NCI-H1694 treated with DMSO at 0.1 percent for 48 hours (cell line): ENCODE measurements around the gene SLC19A2.
A peak's percentile ranks its signal among the peaks of the same experiment; 100 is the strongest.
"Not testable (repeated sequence)": the region's sequence is repeated elsewhere in the genome, so short reads cannot be mapped to it uniquely, and the experiment has no call there.

Source experiments
- DNase-seq: peaks from one replicate; lab custom pipeline; 2025; lab: John Stamatoyannopoulos, UW

Gene SLC19A2, protein sequence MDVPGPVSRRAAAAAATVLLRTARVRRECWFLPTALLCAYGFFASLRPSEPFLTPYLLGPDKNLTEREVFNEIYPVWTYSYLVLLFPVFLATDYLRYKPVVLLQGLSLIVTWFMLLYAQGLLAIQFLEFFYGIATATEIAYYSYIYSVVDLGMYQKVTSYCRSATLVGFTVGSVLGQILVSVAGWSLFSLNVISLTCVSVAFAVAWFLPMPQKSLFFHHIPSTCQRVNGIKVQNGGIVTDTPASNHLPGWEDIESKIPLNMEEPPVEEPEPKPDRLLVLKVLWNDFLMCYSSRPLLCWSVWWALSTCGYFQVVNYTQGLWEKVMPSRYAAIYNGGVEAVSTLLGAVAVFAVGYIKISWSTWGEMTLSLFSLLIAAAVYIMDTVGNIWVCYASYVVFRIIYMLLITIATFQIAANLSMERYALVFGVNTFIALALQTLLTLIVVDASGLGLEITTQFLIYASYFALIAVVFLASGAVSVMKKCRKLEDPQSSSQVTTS

DNA sequence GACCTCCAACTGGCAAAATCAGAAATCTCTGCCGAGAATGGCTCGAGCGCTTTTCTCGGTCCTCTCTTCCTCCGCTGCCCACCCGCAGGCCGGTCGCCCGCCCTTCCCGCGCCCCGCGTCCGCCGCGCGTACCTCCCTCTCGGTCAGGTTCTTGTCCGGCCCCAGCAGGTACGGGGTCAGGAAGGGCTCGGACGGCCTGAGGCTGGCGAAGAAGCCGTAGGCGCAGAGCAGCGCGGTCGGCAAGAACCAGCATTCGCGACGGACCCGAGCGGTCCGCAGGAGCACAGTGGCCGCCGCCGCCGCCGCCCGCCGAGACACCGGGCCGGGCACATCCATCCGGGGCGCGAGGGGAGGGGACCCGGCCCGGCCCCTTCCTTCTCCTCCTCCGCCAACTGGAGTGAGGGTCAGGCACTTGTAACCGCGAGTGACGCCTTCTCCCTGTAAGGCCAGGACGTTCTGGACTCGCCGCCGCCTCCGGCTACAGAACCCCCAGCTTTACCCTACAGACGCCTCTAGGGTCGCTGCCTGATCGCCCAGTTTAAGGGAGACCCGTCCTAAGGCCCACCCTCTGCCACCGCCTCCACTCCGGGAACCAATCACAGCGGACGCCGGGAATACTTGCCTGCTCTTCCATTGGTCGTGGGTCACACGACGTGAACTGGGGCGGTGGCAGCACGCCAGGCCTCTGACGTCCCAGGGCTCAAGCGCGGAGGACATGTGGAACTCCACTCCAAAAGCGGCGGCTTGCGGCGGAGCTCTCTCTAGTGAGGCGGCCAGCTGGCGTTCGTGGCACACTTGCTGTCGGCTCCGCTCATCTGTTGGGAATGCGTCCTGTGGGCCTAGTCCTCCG is at the start of gene SLC19A2:
TSS of gene SLC19A2 (minus strand) at position 514 of the 850 bp plus-strand sequence. CDS start at position 336, 178 bp downstream.
- peak; percentile 99 for DNase-seq

- DNase-seq = no peak
These were observed 48.9 kb upstream of the SLC19A2 start for GRCh38 chr1:169534653-169535052.

DNA sequence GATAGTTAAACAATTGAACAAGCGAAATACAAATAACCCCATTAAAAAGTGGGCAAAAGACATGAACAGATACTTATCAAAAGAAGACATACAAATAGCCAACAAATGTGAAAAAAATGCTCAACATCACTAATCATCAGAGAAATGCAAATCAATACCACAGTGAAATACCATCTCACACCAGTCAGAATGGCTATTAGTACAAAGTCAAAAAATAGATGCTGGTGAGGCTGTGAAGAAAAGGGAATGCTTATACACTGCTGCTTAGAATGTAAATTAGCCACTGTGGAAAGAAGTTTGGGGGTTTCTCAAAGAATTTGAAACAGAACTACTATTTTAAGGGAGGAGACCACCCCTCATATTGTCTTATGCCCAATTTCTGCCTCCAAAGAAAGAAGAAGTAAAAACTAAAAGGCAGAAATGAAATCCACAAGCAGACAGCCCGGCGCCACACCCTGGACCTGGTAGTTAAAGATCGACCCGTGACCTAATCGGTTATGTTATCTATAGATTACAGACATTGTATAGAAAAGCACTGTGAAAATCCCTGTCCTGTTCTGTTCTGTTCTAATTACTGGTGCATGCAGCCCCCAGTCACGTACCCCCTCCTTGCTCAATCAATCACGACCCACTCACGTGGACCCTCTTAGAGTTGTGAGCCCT is 47.9 kb upstream of the SLC19A2 start:
- not testable (repeated sequence) for DNase-seq

DNA sequence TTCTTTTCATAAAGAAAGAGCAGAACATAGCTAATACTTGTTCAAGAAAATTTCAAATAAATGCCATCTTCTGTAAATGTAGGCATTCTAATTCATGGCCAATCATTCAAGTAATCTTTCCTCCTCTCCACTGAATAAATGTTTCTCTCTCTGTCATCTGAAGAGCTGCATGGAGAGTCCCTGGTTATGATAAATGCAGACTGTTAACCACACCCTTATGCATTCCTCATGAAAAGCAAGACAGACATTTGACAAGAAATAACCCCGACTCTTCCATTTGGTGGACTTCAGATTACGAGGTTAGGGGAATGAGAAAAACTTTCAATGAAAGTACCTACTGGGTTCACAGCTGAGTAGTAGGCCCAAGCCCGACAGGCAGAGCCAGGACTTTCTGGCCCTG is 44.7 kb upstream of the SLC19A2 start:
- DNase-seq = no peak

DNA sequence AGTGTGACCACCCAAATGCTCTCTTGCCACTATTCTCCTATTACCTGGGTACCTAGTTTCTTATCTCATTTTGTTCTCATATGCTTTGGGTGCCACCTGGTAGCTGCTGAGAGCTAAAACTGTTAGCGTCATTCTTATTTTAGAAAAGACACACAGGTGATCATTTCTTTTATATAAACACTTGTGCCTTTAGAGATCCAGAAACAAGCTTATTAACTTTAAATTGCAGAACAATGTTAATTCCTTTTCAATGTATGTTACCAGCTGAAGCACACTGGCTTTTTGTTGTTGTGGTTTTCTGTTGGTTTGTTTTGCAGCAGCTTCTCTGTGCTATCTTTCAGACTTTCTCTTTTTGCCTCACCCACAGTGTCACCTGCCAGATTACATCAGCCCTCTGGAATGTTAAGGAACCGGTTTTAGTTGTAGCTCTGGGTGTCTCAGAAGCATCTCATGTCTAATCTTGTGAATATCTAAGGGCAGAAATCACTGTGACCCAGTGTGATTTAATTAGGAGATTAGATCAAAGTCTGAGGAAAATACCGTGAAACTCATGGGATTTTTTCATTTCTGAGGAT is 43.4 kb upstream of the SLC19A2 start:
- no peak for DNase-seq

- no peak for DNase-seq
These were observed 42.7 kb upstream of the SLC19A2 start for GRCh38 chr1:169528215-169529067.

- DNase-seq = no peak
These were observed 41.9 kb upstream of the SLC19A2 start for GRCh38 chr1:169527451-169528214.

DNA sequence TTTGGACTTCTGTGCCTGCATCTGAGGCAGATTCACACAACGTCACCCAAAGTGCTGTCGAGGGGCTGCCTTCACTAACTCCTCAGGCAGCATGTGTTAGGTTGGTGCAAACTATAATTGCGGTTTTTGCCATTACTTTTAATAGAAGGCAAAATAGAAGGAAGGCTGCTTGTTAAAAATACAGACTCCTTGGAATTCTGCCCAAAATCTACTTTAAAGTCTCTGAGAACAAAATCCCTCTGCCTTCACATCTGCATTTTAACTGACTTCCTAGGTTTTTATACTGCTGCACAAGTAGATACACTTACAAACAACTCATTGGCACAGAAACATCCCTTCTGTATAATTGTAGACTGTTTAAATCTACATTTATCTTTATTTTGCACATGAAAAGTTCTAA is 41.3 kb upstream of the SLC19A2 start:
- DNase-seq = no peak

DNA sequence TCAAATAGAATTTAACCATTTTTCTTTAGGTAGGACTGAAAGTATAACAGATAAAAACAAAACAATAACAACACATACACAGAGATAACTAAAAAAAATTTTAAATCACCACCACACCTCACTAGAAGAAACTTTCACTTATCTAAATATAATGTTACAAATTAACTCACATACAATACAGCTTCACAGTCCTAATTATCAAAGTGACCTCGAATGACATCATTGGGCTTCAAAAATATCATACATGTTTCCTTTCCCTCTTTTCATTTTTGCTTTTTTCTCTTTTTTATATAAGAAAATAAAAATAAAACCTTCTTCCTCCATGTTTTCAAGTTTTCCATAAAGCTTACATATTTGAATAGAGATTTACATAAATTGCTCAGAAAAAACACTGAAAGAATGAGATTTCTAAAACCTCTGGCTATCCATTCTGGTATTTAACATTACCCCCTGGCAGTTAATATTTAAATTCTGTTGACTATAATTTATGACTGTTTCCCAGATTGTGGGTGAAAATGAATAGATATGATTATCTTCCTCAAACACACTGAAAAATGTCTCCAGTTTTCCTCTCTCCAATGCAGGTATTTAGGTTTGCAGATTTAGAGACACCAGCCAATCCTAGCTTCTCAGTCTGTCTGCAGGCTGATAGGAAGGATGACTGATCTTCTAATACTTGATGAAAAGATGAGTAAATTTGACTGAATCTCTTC is 40.5 kb upstream of the SLC19A2 start:
- DNase-seq = no peak

DNA sequence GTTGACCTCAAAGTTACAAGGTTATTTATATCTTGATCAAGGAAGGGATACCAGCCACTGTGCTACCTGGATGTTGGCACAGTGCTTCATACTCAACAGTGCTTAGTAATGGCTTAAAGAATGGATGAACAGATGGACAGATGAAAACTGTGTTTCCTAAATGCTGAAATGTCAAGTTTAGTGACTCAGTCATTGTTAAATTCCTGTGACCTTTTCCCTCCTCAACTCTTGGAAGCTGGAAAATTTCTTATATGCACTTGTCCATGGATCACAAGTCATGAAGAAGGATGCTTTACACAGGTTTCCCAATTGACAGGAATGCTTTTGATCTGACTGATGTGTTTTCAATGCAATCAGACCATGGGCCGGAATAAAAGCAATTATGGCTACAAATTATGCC is 39.6 kb upstream of the SLC19A2 start:
- no peak for DNase-seq

DNA sequence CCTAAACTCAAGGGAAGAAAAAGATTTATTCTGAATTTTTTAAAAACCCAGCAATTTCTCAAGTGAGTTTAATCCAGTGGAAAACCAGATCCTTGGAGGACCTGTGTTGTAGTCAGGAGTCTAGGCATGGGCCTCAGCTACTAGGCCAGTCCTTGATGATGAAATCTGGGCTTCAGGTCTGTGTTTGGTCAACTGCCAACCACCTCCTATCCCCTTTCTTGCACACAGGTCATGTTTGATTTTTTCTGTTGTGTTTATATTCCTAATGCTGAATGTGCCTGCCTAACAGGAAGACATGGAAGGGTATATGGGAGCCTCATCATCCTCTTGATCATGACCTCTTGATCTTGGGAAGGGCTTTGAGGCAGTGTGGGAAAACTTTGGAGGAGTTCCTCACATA is 38.2 kb upstream of the SLC19A2 start:
- DNase-seq = no peak

GRCh38 chr1:169521226-169521625 is 35.5 kb upstream of the SLC19A2 start:
- DNase-seq = no peak

DNA sequence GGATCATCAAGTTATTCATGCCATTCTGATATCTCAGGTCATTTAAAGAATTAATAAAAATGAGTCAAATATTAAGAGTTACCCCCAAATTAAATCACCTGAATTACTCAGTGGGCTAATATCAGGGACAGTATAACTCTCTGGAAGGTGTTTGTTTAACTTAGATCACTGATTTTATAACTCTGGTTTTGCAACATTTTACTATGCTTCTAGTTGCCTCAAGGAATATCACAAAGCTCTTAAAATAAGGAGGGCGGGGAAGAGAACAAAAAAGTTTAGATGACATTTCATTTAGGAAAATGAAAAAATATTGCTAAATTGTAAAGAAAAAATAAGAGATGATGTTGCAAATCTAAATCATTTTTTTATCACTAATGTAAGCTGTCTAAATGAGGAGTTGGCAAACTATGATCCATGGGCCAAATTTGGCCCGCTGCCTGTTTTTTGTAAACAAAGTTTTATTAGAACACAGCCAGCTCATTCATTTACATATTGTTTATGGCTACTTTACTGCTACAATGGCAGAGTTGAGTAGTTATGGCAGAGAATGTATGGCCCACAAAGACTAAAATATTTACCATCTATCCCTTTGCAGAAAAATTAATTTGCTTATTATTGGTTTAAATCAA is 31.9 kb upstream of the SLC19A2 start:
- DNase-seq = no peak

GRCh38 chr1:169515641-169516040 is 29.9 kb upstream of the SLC19A2 start:
- no peak for DNase-seq

DNA sequence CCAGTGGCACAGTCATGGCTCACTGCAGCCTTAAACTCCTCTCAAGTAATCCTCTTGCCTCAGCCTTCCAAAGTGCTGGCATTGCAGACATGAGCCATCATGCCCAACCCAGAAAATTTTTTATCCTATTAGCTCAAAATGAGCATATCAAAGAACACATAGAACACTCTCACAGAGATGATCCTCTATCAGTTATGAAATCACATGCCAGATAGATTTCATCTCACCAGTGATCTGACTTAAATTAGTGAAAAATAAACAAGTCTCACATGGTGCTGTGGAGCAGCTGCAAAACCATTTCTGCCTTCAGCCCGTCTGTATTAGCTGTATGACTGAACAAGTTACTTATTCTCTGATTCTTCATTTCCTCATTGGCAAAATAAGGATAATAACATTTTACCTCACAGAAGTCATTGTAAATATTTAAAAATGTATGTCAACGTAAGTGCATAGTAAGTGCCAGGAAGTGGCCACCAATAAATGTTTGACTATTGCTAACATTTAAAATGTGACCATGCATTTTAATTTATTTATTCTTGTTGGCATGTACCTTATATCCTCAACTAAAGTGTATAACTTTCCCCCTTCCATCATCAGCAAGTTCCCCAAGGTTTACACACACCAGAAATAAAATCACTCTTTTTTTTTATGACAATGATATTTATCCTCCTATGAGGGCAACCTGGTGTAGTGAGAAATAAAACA is 29.0 kb upstream of the SLC19A2 start:
- no peak for DNase-seq

GRCh38 chr1:169513208-169513607 is 27.5 kb upstream of the SLC19A2 start:
- DNase-seq = peak; percentile 11

- no peak for DNase-seq
These were observed 25.7 kb upstream of the SLC19A2 start for GRCh38 chr1:169511316-169512005.

GRCh38 chr1:169510060-169510459 is 24.3 kb upstream of the SLC19A2 start:
- no peak for DNase-seq
